A673 (cell line): ENCODE results near the gene ALDH9A1. TPM values are rescaled to one million over a fixed set of nuclear protein-coding genes. Genes with fewer than 3 reads are reported as not detected.
A peak's percentile ranks its signal among the peaks of the same experiment; 100 is the strongest.

Experiments
- BruUV-seq: library from RNA; stranded (reverse); fragments of 400-500 nt; replicated peaks from 2 replicates; lab custom pipeline; 2021; lab: Mats Ljungman, UMichigan
- CTCF ChIA-PET: fragments of 300-600 bp; sonication (Branson Sonifier 250); formaldehyde crosslinking; loops from one replicate; lab custom pipeline; 2022; ENCODE audit warnings: antibody characterized with exemption; lab: Charles Lee
- POLR2A ChIA-PET: fragments of 300-600 bp; sonication (Branson Sonifier 250); formaldehyde crosslinking; loops from one replicate; lab custom pipeline; 2022; ENCODE audit warnings: antibody characterized with exemption; ENCODE audit not compliant: low non-redundant PET; lab: Charles Lee
- DNase-seq: peaks from one replicate; pipeline ENCODE4 v3.0.0-alpha.2; 2015; ENCODE audit warnings: low spot score
- H3K27ac ChIP-seq: fragments of 200-600 bp; sonication (generic); 2 replicates; pipeline ENCODE4 v1.5.1; 2016; ENCODE audit warnings: mixed run types, low read depth, mild to moderate bottlenecking, mixed read lengths, antibody characterized with exemption, low read length; ENCODE audit not compliant: poor library complexity, severe bottlenecking
- H3K27me3 ChIP-seq: fragments of 200-600 bp; sonication (generic); replicated peaks from 2 replicates; pipeline ENCODE4 v1.6.1; 2017; ENCODE audit warnings: mixed run types, low read depth, mild to moderate bottlenecking, mixed read lengths, antibody characterized with exemption, low read length; ENCODE audit not compliant: insufficient read depth, poor library complexity
- H3K36me3 ChIP-seq: fragments of 200-600 bp; sonication (generic); 2 replicates; pipeline ENCODE4 v1.6.1; 2016; ENCODE audit warnings: mixed run types, mild to moderate bottlenecking, mixed read lengths, antibody characterized with exemption, low read length; ENCODE audit not compliant: insufficient read depth, poor library complexity, severe bottlenecking
- H3K4me1 ChIP-seq: fragments of 200-600 bp; sonication (generic); 2 replicates; pipeline ENCODE4 v1.6.1; 2017; ENCODE audit warnings: mixed run types, mild to moderate bottlenecking, mixed read lengths, antibody characterized with exemption, low read length; ENCODE audit not compliant: insufficient read depth, poor library complexity, severe bottlenecking
- H3K4me3 ChIP-seq: fragments of 200-600 bp; sonication (generic); 2 replicates; pipeline ENCODE4 v1.5.1; 2016; ENCODE audit warnings: low read depth, mixed run types, mild to moderate bottlenecking, mixed read lengths, low read length; ENCODE audit not compliant: poor library complexity, severe bottlenecking
- H3K9me3 ChIP-seq: fragments of 200-600 bp; sonication (generic); 2 replicates; pipeline ENCODE4 v1.6.1; 2016; ENCODE audit warnings: mixed run types, low read depth, mild to moderate bottlenecking, mixed read lengths, antibody characterized with exemption, low read length; ENCODE audit not compliant: poor library complexity, severe bottlenecking
- EZH2 ChIP-seq: fragments of 200-600 bp; sonication (generic); IDR thresholded peaks from 2 replicates; pipeline ENCODE4 v1.6.1; 2017; ENCODE audit warnings: borderline replicate concordance, low read depth, mild to moderate bottlenecking, mixed read lengths, antibody characterized with exemption, low read length; ENCODE audit not compliant: poor library complexity, severe bottlenecking
- intact Hi-C: fragments of 100-400 bp; cut with micrococcal nuclease; formaldehyde crosslinking; loops from one replicate; pipeline ENCODE4 v1.10.0; 2022; ENCODE audit not compliant: unreplicated experiment
- total RNA-seq: library from RNA; stranded (reverse); gene quantifications from 2 replicates; pipeline ENCODE4 v1.2.3, GENCODE V29; 2021
- TF ChIP-seq, protein P1 (sequence below): fragments of 300-800, 200-600 bp; sonication (generic); conservative IDR thresholded peaks from 2 replicates; pipeline ENCODE4 v1.5.1; 2017; ENCODE audit warnings: low read depth, mild to moderate bottlenecking, antibody characterized with exemption, low read length, moderate library complexity, mixed read lengths

ALDH9A1 gene
- total RNA-seq, 1 experiment from 2014 or later = 83.0 TPM

DNA sequence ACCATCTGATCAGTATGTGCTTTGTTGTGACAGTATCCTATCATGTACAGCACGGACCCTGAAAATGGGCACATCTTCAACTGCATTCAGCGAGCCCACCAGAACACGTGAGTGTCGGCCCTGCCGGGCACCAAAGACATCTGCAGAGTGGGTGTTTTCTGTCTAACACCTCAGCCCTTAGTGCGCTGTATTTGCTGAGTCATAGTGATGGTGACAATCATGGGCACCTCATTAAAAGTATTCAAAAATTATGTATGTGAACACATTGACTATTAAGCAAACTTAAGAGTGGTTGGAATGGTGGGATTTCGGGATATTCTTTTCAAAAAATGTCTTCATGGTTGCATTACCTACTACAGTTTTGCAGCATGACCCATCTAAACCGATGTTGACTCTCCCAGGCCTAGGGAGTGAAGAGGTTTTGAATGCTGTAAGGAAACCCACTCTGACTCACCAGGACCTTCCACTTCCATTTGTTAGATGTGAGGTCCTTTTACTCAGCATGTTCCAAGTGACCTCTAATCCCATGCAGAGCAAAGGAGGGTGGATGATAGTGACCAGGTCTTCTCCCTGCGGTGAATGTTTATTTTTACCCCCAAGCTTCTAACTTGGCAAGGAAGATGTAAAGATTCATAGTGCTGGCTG lies 47.3 kb downstream of the ALDH9A1 start:
- Histone ChIP-seq H3K27me3 (no peaks in the 10 kb centered on the region), H3K9me3 (no peaks in the 10 kb centered on the region), H3K27ac (peak overlapping the region; percentile 2), H3K4me3 (no peak overlapping the region), H3K4me1 (peaks cover 2% of the 10 kb centered on the region), H3K36me3 (peaks cover 25% of the 10 kb centered on the region)
- no TSS peak for BruUV-seq
- POLR2A ChIA-PET = interaction anchor here (0.5 kb wide), 1 partner anchor 257 kb away, joined by 13 read pairs; no protein-coding TSS in a partner anchor
- intact Hi-C loops = no loop called here
- no peak for DNase-seq
- CTCF ChIA-PET = no interaction called here
- TF ChIP-seq, protein P1, sequence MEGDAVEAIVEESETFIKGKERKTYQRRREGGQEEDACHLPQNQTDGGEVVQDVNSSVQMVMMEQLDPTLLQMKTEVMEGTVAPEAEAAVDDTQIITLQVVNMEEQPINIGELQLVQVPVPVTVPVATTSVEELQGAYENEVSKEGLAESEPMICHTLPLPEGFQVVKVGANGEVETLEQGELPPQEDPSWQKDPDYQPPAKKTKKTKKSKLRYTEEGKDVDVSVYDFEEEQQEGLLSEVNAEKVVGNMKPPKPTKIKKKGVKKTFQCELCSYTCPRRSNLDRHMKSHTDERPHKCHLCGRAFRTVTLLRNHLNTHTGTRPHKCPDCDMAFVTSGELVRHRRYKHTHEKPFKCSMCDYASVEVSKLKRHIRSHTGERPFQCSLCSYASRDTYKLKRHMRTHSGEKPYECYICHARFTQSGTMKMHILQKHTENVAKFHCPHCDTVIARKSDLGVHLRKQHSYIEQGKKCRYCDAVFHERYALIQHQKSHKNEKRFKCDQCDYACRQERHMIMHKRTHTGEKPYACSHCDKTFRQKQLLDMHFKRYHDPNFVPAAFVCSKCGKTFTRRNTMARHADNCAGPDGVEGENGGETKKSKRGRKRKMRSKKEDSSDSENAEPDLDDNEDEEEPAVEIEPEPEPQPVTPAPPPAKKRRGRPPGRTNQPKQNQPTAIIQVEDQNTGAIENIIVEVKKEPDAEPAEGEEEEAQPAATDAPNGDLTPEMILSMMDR = no peak
- no peak for TF ChIP-seq EZH2

DNA sequence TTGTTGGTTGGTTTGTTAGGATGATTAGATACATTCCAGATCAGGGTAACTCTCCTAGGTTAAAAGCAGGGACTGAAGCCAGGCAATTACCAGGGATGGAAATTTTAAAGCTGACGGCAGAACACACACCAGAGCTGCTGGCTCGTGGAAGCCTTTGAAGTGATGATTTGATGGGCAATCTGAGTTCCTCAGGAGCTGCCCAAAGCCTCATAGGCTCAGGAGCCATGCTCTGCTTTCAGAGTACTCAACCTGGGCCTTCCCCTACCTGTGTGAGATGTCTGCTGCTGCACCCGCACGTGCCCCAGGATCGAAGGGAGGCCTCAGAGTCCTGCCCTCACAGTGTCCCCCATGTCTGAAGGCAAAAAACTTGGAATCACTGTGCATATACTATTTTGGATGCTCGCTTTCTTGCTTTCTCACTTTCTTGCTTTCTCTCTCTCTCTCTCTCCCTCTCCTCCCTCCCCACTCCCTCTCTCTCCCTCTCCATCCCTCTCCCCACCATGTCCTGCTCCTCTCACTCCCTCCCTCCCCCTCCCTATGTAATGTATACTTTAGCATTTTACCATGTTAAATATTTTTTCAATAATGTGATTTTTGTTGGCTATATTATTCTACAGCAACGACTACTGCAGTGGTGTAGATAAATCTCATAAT lies 49.3 kb downstream of the ALDH9A1 start:
- DNase-seq = no peak
- TF ChIP-seq EZH2 = no peak
- TF ChIP-seq, protein P1 = no peak
- intact Hi-C loops = no loop called here
- Histone ChIP-seq H3K9me3 (no peaks in the 10 kb centered on the region), H3K36me3 (peaks cover 9% of the 10 kb centered on the region), H3K27me3 (no peaks in the 10 kb centered on the region), H3K4me1 (peaks cover 7% of the 10 kb centered on the region), H3K27ac (no peak overlapping the region), H3K4me3 (no peak overlapping the region)
- BruUV-seq = no TSS peak
- CTCF ChIA-PET = no interaction called here
- POLR2A ChIA-PET = no interaction called here

DNA sequence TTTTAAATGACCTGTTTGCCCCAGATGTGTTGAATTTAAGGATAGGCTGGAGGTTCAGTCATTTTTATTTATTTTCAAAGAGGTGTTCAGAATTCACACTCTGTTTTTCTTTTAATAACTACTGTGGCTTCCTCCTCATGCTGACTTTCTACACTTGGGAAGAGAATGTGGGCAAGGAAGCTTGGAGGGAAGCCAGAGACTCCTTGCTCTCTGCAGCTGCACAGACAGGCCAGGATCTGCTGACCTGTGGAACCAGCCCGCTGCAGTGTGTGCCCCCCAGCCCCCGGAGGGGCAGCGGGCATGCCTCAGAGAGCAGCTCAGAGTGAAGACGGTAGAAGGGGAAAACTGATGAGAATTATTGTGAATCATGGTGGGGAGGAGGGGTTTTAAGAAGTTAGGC lies 50.4 kb downstream of the ALDH9A1 start:
- Histone ChIP-seq H3K4me3 (no peak overlapping the region), H3K9me3 (no peaks in the 10 kb centered on the region), H3K27ac (no peak overlapping the region), H3K27me3 (no peaks in the 10 kb centered on the region), H3K36me3 (peaks cover 6% of the 10 kb centered on the region), H3K4me1 (peaks cover 7% of the 10 kb centered on the region)
- no TSS peak for BruUV-seq
- TF ChIP-seq EZH2 = no peak
- TF ChIP-seq, protein P1 = no peak
- intact Hi-C loops = no loop called here
- ChIA-PET CTCF (no interaction called here), POLR2A (no interaction called here)
- no peak for DNase-seq
